ENCODE measurements around the gene ARHGEF10L. TPM values are rescaled to one million over a fixed set of nuclear protein-coding genes. Genes with fewer than 3 reads are reported as not detected.

Gene ARHGEF10L
- total RNA-seq, 2 donors from 2014 or later = 26.0 to 39.7 TPM

DNA sequence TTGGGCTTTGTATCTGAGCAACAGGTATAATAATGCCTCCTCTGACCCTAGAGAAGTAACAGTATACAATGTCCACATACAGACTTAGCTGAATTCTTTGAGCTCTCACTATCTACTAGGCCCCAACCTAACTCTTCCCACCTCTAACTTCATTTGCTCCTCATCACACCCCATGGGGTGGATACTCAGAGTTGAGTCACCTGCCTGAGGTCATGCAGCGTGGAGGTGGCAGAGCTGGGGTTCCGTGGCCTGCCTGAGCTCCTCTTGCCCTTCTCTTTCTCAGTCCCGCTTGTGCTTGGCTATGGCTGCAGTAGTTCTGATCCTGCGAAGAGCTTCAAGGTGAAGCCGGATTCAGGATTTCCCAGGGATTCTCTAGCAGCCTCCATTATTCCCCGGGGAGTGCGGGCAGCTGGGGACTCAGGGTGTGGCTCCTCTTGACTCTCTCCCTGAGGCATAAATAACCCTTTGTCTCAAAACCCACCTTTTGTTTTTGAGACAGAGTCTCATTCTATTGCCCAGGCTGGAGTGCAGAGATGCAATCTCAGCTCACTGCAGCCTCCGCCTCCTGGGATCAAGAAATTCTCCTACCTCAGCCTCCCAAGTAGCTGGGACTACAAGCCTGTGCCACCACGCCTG is 185.7 kb downstream of the ARHGEF10L start:
- H3K4me3 ChIP-seq = no peak overlapping the region
- no peak for DNase-seq (ENCODE audit: low spot score)
- H3K4me1 ChIP-seq (replicated peaks) = no peaks in the 10 kb centered on the region
- no peaks in the 10 kb centered on the region for H3K36me3 ChIP-seq
- intact Hi-C loops (cut with DNase I) = no loop called here
- TF ChIP-seq, protein P1, sequence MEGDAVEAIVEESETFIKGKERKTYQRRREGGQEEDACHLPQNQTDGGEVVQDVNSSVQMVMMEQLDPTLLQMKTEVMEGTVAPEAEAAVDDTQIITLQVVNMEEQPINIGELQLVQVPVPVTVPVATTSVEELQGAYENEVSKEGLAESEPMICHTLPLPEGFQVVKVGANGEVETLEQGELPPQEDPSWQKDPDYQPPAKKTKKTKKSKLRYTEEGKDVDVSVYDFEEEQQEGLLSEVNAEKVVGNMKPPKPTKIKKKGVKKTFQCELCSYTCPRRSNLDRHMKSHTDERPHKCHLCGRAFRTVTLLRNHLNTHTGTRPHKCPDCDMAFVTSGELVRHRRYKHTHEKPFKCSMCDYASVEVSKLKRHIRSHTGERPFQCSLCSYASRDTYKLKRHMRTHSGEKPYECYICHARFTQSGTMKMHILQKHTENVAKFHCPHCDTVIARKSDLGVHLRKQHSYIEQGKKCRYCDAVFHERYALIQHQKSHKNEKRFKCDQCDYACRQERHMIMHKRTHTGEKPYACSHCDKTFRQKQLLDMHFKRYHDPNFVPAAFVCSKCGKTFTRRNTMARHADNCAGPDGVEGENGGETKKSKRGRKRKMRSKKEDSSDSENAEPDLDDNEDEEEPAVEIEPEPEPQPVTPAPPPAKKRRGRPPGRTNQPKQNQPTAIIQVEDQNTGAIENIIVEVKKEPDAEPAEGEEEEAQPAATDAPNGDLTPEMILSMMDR (IDR thresholded peaks at IDR 0.05) = no peak
- TF ChIP-seq POLR2AphosphoS5 (IDR thresholded peaks at IDR 0.05) (no peak), POLR2A (IDR thresholded peaks at IDR 0.05) (no peak)
- H3K27ac ChIP-seq = no peak overlapping the region
- WGBS = 80% methylated on average over 9 of the region's 9 CpGs
- no peaks in the 10 kb centered on the region for H3K9me3 ChIP-seq
- no peaks in the 10 kb centered on the region for H3K27me3 ChIP-seq (replicated peaks; ENCODE audit: insufficient read depth)

DNA sequence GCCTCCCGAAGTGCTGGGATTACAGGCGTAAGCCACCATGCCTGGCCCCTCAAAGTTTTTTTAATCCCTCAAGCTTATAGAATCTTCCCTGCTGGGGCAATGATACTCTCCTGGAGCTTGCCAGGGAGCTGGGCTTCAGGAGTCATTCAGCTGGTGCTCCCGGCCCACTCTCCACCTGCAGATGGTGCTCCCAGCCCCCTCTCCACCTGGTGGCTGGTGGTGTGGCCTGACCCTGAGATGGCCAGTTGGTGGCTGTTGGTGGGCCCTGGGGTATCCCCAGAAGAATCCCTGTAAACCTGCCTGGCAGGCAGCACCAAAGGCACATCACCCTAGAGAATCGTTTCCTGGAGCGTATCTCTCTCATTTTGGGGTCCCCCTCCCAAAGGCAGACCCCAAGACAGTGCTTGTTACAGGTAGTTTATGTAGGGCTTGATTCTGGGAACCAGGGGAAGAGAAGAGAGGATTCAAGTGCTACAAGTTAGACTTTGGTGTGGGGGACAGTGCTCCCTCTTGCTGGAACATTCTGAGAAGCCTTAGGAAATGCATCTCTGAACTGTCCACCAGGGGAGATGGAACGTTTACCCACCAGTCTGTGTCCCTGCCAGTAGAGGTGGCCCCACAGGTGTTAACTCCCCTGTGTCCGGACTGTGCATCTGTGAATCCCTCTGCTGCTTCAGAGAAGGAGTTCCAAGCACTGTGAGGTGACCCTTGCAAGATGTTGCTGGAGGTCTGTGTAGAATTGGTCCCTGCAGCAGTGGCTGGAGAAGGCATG is 186.5 kb downstream of the ARHGEF10L start:
- Histone ChIP-seq H3K4me3 (no peak overlapping the region), H3K9me3 (no peaks in the 10 kb centered on the region), H3K36me3 (no peaks in the 10 kb centered on the region), H3K4me1 (replicated peaks) (no peaks in the 10 kb centered on the region), H3K27ac (no peak overlapping the region), H3K27me3 (replicated peaks; ENCODE audit: insufficient read depth) (no peaks in the 10 kb centered on the region)
- DNase-seq (ENCODE audit: low spot score) = no peak
- intact Hi-C loops (cut with DNase I) = no loop called here
- WGBS = 66% methylated on average over 7 of the region's 7 CpGs
- no peak for TF ChIP-seq POLR2AphosphoS5 (IDR thresholded peaks at IDR 0.05)
- TF ChIP-seq POLR2A (IDR thresholded peaks at IDR 0.05) = no peak

DNA sequence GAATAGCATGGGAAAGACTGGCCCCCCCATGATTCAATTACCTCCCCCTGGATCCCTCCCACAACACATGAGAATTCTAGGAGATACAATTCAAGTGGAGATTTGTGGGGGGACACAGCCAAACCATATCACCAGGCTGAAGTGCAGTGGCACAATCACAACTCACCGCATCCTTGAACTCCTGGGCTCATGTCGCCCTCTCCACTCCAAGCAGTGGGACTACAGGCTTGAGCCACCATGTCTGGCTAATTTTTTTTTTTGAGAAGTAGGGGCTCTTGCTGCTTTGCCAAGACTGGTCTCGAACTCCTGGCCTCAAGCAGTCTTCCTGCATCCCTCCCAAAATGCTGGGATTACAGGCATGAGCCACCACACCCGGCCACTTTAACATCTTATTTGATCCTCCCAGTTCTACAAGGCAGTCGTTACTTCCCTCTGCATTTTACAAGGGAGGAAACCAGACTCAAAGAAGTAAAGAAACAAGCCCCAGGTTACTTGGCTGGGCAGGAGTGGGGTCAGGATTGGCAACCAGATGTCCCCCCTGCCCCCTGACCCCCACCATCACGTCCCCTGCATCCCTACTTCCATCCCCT is 188.7 kb downstream of the ARHGEF10L start:
- intact Hi-C loops (cut with DNase I) = no loop called here
- TF ChIP-seq POLR2A (IDR thresholded peaks at IDR 0.05) = no peak
- TF ChIP-seq POLR2AphosphoS5 (IDR thresholded peaks at IDR 0.05) = no peak
- TF ChIP-seq, protein P1 (IDR thresholded peaks at IDR 0.05) = no peak
- Histone ChIP-seq H3K9me3 (no peaks in the 10 kb centered on the region), H3K4me3 (no peak overlapping the region), H3K27ac (no peak overlapping the region), H3K27me3 (replicated peaks; ENCODE audit: insufficient read depth) (no peaks in the 10 kb centered on the region), H3K36me3 (no peaks in the 10 kb centered on the region), H3K4me1 (replicated peaks) (no peaks in the 10 kb centered on the region)
- no peak for DNase-seq (ENCODE audit: low spot score)
- WGBS = 70% methylated on average over 6 of the region's 6 CpGs

DNA sequence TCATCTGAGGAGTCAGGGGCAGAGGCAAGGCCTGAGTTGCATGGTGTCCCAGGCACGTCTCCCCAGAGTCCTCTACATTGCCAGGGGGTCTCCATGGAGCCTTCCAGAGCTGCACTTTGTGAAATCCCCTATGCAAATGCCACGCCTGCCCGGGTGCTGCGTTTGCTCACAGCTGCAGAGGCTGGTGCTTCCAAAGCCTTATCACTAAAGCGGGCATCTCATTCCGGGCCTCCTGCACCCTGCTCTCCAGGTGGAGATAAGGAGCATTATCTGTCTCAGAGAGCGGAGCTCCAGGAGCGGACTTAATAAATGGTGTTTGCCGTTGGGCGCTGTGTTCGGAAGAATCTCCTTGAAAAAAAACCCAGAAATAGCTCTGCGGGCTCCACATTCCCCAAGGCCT is 189.8 kb downstream of the ARHGEF10L start:
- Histone ChIP-seq H3K9me3 (no peaks in the 10 kb centered on the region), H3K27ac (no peak overlapping the region), H3K27me3 (replicated peaks; ENCODE audit: insufficient read depth) (no peaks in the 10 kb centered on the region), H3K4me1 (replicated peaks) (no peaks in the 10 kb centered on the region), H3K36me3 (no peaks in the 10 kb centered on the region), H3K4me3 (no peak overlapping the region)
- no peak for TF ChIP-seq POLR2A (IDR thresholded peaks at IDR 0.05)
- no peak for TF ChIP-seq POLR2AphosphoS5 (IDR thresholded peaks at IDR 0.05)
- TF ChIP-seq, protein P1 (IDR thresholded peaks at IDR 0.05) = no peak
- DNase-seq (ENCODE audit: low spot score) = no peak
- WGBS = 87% methylated on average over 12 of the region's 12 CpGs
- intact Hi-C loops (cut with DNase I) = no loop called here

DNA sequence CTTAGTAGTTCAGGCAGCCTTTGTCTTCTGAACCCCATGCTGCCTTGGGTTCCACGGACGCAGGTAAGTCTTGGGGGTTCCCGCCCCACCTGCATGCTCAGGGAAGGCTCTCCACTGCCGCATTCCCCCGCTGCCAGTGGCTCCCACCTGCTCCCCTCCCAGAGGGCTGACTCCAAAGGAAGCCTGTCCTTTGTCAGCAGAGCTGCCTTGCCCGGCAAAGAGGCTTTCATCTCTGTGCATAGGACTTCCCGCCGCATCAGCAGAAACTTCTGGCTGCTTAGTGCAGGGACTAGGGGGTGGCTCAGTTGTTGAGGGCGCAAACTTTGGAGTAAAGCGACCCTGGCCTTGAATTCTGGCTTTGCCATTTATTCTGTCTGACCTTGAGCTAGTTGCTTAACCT is 190.4 kb downstream of the ARHGEF10L start:
- Histone ChIP-seq H3K4me3 (no peak overlapping the region), H3K27ac (no peak overlapping the region), H3K27me3 (replicated peaks; ENCODE audit: insufficient read depth) (no peaks in the 10 kb centered on the region), H3K36me3 (no peaks in the 10 kb centered on the region), H3K9me3 (no peaks in the 10 kb centered on the region), H3K4me1 (replicated peaks) (no peaks in the 10 kb centered on the region)
- intact Hi-C loops (cut with DNase I) = no loop called here
- 82% methylated on average over 10 of the region's 10 CpGs for WGBS
- no peak for DNase-seq (ENCODE audit: low spot score)
- TF ChIP-seq, protein P1 (IDR thresholded peaks at IDR 0.05) = no peak
- no peak for TF ChIP-seq POLR2AphosphoS5 (IDR thresholded peaks at IDR 0.05)
- no peak for TF ChIP-seq POLR2A (IDR thresholded peaks at IDR 0.05)

Measured in prostate gland (tissue), 2 donors.